ENCODE results near the gene WDR64. TPM values are rescaled to one million over a fixed set of nuclear protein-coding genes. Genes with fewer than 3 reads are reported as not detected.

WDR64 gene
- 0.04 TPM for total RNA-seq
- under 1 TPM in 6 of 8 donors, not detected in 2; 0.06 to 0.30 (median 0.16) TPM for polyA plus RNA-seq (ENCODE audit: insufficient read depth in 1 of 8, insufficient read length in 8 of 8, low replicate concordance in 1 of 8)
- long read RNA-seq, donor 1 = 0 reads
- long read RNA-seq, donor 2 = 0 reads
- long read RNA-seq, donor 3 = 0 reads
- long read RNA-seq, donor 4 = 0 reads
- long read RNA-seq, donor 5 = 0 reads
- long read RNA-seq, donor 6 = 0 reads
- long read RNA-seq, donor 7 = 0 reads
- long read RNA-seq, donor 8 = 0 reads
- long read RNA-seq, donor 9 = 0 reads
- long read RNA-seq, donor 10 = 0 reads
- long read RNA-seq, donor 11 = 0 reads

GRCh38 chr1:241652012-241652411 is at the start of gene WDR64:
Gene WDR64 (plus strand): TSS chr1:241652281. CDS start chr1:241652485, 204 bp downstream.
- H3K27ac ChIP-seq (ENCODE audit: low read length) = no peak within 1 kb of the TSS
- WGBS (ENCODE audit: insufficient coverage) = no CpG with 5 or more reads among the region's 4 CpGs
- no peak within 1 kb of the TSS for H3K4me3 ChIP-seq (ENCODE audit: low read length)
- H3K9me3 ChIP-seq (replicated peaks; ENCODE audit: control insufficient read depth, low read depth, low read length) = no peaks in the 10 kb centered on the region
- H3K4me1 ChIP-seq (ENCODE audit: control insufficient read depth, insufficient read depth, low read length) = no peaks in the 10 kb centered on the region
- DNase-seq = no peak
- H3K36me3 ChIP-seq (ENCODE audit: control insufficient read depth, insufficient read depth, low read length) = no peaks in the 10 kb centered on the region
- H3K27me3 ChIP-seq (ENCODE audit: control insufficient read depth, insufficient read depth, low read length) = no peaks in the 10 kb centered on the region

GRCh38 chr1:241603731-241604245 is 48.3 kb upstream of the WDR64 start:
- 83% methylated on average over 1 of the region's 3 CpGs for whole genome bisulfite sequencing (ENCODE audit: insufficient coverage)

GRCh38 chr1:241605146-241605805 is 46.8 kb upstream of the WDR64 start:
- Histone ChIP-seq H3K27me3 (ENCODE audit: control insufficient read depth, insufficient read depth, low read length) (no peaks in the 10 kb centered on the region), H3K36me3 (ENCODE audit: control insufficient read depth, insufficient read depth, low read length) (peaks cover 5% of the 10 kb centered on the region), H3K9me3 (replicated peaks; ENCODE audit: control insufficient read depth, low read depth, low read length) (no peaks in the 10 kb centered on the region), H3K4me1 (ENCODE audit: control insufficient read depth, insufficient read depth, low read length) (no peaks in the 10 kb centered on the region), H3K4me3 (ENCODE audit: low read length) (no peak overlapping the region), H3K27ac (ENCODE audit: low read length) (no peak overlapping the region)
- 76% methylated on average over 3 of the region's 9 CpGs for WGBS (ENCODE audit: insufficient coverage)
- DNase-seq = no peak

More at GRCh38 chr1:241603731-241604245, 48.3 kb upstream of the WDR64 start:
- H3K4me1 ChIP-seq (ENCODE audit: control insufficient read depth, insufficient read depth, low read length) = no peaks in the 10 kb centered on the region
- peaks cover 5% of the 10 kb centered on the region for H3K36me3 ChIP-seq (ENCODE audit: control insufficient read depth, insufficient read depth, low read length)
- no peak overlapping the region for H3K27ac ChIP-seq (ENCODE audit: low read length)
- H3K9me3 ChIP-seq (replicated peaks; ENCODE audit: control insufficient read depth, low read depth, low read length) = no peaks in the 10 kb centered on the region
- peak; percentile 10 for DNase-seq
- H3K27me3 ChIP-seq (ENCODE audit: control insufficient read depth, insufficient read depth, low read length) = no peaks in the 10 kb centered on the region
- no peak overlapping the region for H3K4me3 ChIP-seq (ENCODE audit: low read length)

GRCh38 chr1:241606544-241606943 is 45.5 kb upstream of the WDR64 start:
- Histone ChIP-seq H3K27ac (ENCODE audit: low read length) (no peak overlapping the region), H3K9me3 (replicated peaks; ENCODE audit: control insufficient read depth, low read depth, low read length) (no peaks in the 10 kb centered on the region), H3K4me3 (ENCODE audit: low read length) (no peak overlapping the region), H3K4me1 (ENCODE audit: control insufficient read depth, insufficient read depth, low read length) (no peaks in the 10 kb centered on the region), H3K27me3 (ENCODE audit: control insufficient read depth, insufficient read depth, low read length) (no peaks in the 10 kb centered on the region), H3K36me3 (ENCODE audit: control insufficient read depth, insufficient read depth, low read length) (peaks cover 2% of the 10 kb centered on the region)
- DNase-seq = no peak
- 78% methylated on average over 3 of the region's 5 CpGs for WGBS (ENCODE audit: insufficient coverage)

GRCh38 chr1:241607497-241607896 is 44.6 kb upstream of the WDR64 start:
- Histone ChIP-seq H3K27ac (ENCODE audit: low read length) (no peak overlapping the region), H3K4me1 (ENCODE audit: control insufficient read depth, insufficient read depth, low read length) (no peaks in the 10 kb centered on the region), H3K9me3 (replicated peaks; ENCODE audit: control insufficient read depth, low read depth, low read length) (no peaks in the 10 kb centered on the region), H3K4me3 (ENCODE audit: low read length) (no peak overlapping the region), H3K27me3 (ENCODE audit: control insufficient read depth, insufficient read depth, low read length) (no peaks in the 10 kb centered on the region), H3K36me3 (ENCODE audit: control insufficient read depth, insufficient read depth, low read length) (no peaks in the 10 kb centered on the region)
- DNase-seq = no peak

- no peaks in the 10 kb centered on the region for H3K36me3 ChIP-seq (ENCODE audit: control insufficient read depth, insufficient read depth, low read length)
- H3K4me3 ChIP-seq (ENCODE audit: low read length) = no peak overlapping the region
- WGBS (ENCODE audit: insufficient coverage) = 17% methylated on average over 1 of the region's 3 CpGs
- H3K4me1 ChIP-seq (ENCODE audit: control insufficient read depth, insufficient read depth, low read length) = no peaks in the 10 kb centered on the region
- DNase-seq = no peak
- no peaks in the 10 kb centered on the region for H3K9me3 ChIP-seq (replicated peaks; ENCODE audit: control insufficient read depth, low read depth, low read length)
- H3K27me3 ChIP-seq (ENCODE audit: control insufficient read depth, insufficient read depth, low read length) = no peaks in the 10 kb centered on the region
- no peak overlapping the region for H3K27ac ChIP-seq (ENCODE audit: low read length)
These were observed 43.6 kb upstream of the WDR64 start for GRCh38 chr1:241608379-241609033.

- Histone ChIP-seq H3K27ac (ENCODE audit: low read length) (no peak overlapping the region), H3K36me3 (ENCODE audit: control insufficient read depth, insufficient read depth, low read length) (no peaks in the 10 kb centered on the region), H3K27me3 (ENCODE audit: control insufficient read depth, insufficient read depth, low read length) (no peaks in the 10 kb centered on the region), H3K9me3 (replicated peaks; ENCODE audit: control insufficient read depth, low read depth, low read length) (no peaks in the 10 kb centered on the region), H3K4me3 (ENCODE audit: low read length) (no peak overlapping the region), H3K4me1 (ENCODE audit: control insufficient read depth, insufficient read depth, low read length) (no peaks in the 10 kb centered on the region)
- DNase-seq = no peak
- 50% methylated on average over 6 of the region's 8 CpGs for WGBS (ENCODE audit: insufficient coverage)
These were observed 41.8 kb upstream of the WDR64 start for GRCh38 chr1:241610056-241610815.

GRCh38 chr1:241611063-241611462 is 41.0 kb upstream of the WDR64 start:
- Histone ChIP-seq H3K36me3 (ENCODE audit: control insufficient read depth, insufficient read depth, low read length) (no peaks in the 10 kb centered on the region), H3K27me3 (ENCODE audit: control insufficient read depth, insufficient read depth, low read length) (no peaks in the 10 kb centered on the region), H3K9me3 (replicated peaks; ENCODE audit: control insufficient read depth, low read depth, low read length) (no peaks in the 10 kb centered on the region), H3K4me1 (ENCODE audit: control insufficient read depth, insufficient read depth, low read length) (no peaks in the 10 kb centered on the region), H3K27ac (ENCODE audit: low read length) (no peak overlapping the region), H3K4me3 (ENCODE audit: low read length) (no peak overlapping the region)
- DNase-seq = peak; percentile 72
- WGBS (ENCODE audit: insufficient coverage) = no CpG with 5 or more reads among the region's 3 CpGs

- no peak for DNase-seq
- Histone ChIP-seq H3K9me3 (replicated peaks; ENCODE audit: control insufficient read depth, low read depth, low read length) (no peaks in the 10 kb centered on the region), H3K36me3 (ENCODE audit: control insufficient read depth, insufficient read depth, low read length) (no peaks in the 10 kb centered on the region), H3K27ac (ENCODE audit: low read length) (no peak overlapping the region), H3K4me1 (ENCODE audit: control insufficient read depth, insufficient read depth, low read length) (no peaks in the 10 kb centered on the region), H3K27me3 (ENCODE audit: control insufficient read depth, insufficient read depth, low read length) (no peaks in the 10 kb centered on the region), H3K4me3 (ENCODE audit: low read length) (no peak overlapping the region)
- 75% methylated on average over 1 of the region's 1 CpG for WGBS (ENCODE audit: insufficient coverage)
These were observed 40.3 kb upstream of the WDR64 start for GRCh38 chr1:241611736-241612135.
